Stimulated activated CD4-positive, alpha-beta T cell treated with anti-CD3 and anti-CD28 coated beads, Interleukin-2, amount 100 ng/mL, for 4 hours (primary cell): Measurements from ENCODE around the gene CLDN24.

Source experiments
- DNase-seq: peaks from one replicate; pipeline ENCODE4 v3.0.0-alpha.2; 2020; ENCODE audit warnings: low read depth

The CLDN24 gene

GRCh38 chr4:183321079-183321478, 1.1 kb downstream of the CLDN24 start:
- DNase-seq: no peak

- no peak for DNase-seq
These were observed 1.8 kb downstream of the CLDN24 start, which contains the start of gene CLDN22 for GRCh38 chr4:183320211-183321059. CLDN22 (minus strand) TSS chr4:183320276; CDS start chr4:183320218, 58 bp downstream.

- no peak for DNase-seq
These were observed 3.6 kb downstream of the CLDN24 start for GRCh38 chr4:183318656-183319055.

- DNase-seq: no peak
These were observed 7.4 kb downstream of the CLDN24 start for GRCh38 chr4:183314806-183315205.

- no peak for DNase-seq
These were observed 7.9 kb downstream of the CLDN24 start for GRCh38 chr4:183314336-183314735.

- no peak for DNase-seq
These were observed 9.4 kb downstream of the CLDN24 start for GRCh38 chr4:183312841-183313240.

GRCh38 chr4:183306811-183307210, 15.4 kb downstream of the CLDN24 start:
- no peak for DNase-seq

GRCh38 chr4:183304538-183304937, 17.7 kb downstream of the CLDN24 start:
- DNase-seq: no peak

GRCh38 chr4:183304067-183304466, 18.2 kb downstream of the CLDN24 start:
- no peak for DNase-seq

GRCh38 chr4:183303301-183303700, 18.9 kb downstream of the CLDN24 start:
- DNase-seq: no peak

- no peak for DNase-seq
These were observed 21.6 kb downstream of the CLDN24 start for GRCh38 chr4:183300655-183301054.

- DNase-seq: no peak
These were observed 22.2 kb downstream of the CLDN24 start for GRCh38 chr4:183300070-183300469.

- no peak for DNase-seq
These were observed 22.8 kb downstream of the CLDN24 start for GRCh38 chr4:183299464-183299863.

- no peak for DNase-seq
These were observed 24.6 kb downstream of the CLDN24 start for GRCh38 chr4:183297675-183298074.

- no peak for DNase-seq
These were observed 26.5 kb downstream of the CLDN24 start for GRCh38 chr4:183295711-183296110.

GRCh38 chr4:183291070-183291469, 31.2 kb downstream of the CLDN24 start:
- DNase-seq: no peak

GRCh38 chr4:183289688-183290087, 32.5 kb downstream of the CLDN24 start:
- DNase-seq: no peak

GRCh38 chr4:183288955-183289354, 33.3 kb downstream of the CLDN24 start:
- DNase-seq: no peak

GRCh38 chr4:183287677-183288076, 34.5 kb downstream of the CLDN24 start:
- no peak for DNase-seq

- no peak for DNase-seq
These were observed 34.9 kb downstream of the CLDN24 start for GRCh38 chr4:183287309-183287659.

GRCh38 chr4:183286590-183287308, 35.5 kb downstream of the CLDN24 start:
- DNase-seq: no peak

- DNase-seq: no peak
These were observed 36.3 kb downstream of the CLDN24 start for GRCh38 chr4:183285886-183286285.

GRCh38 chr4:183284965-183285364, 37.3 kb downstream of the CLDN24 start:
- DNase-seq: no peak
